Ascending aorta (tissue), 2 donors: Measurements from ENCODE around the gene RNF11. TPM values are rescaled to one million over a fixed set of nuclear protein-coding genes. Genes with fewer than 3 reads are reported as not detected.

Experiments used
- DNase-seq, 2 donors: peaks; one replicate each; pipeline ENCODE4 v3.0.0-alpha.2; 2019; ENCODE audit warnings: low spot score in 2 of 2
- H3K27ac ChIP-seq, 2 donors: fragments of 200-600 bp; sonication (generic); one replicate each; pipeline ENCODE4 v1.5.1; 2016 to 2017; ENCODE audit warnings: mild to moderate bottlenecking in 1 of 2
- H3K27me3 ChIP-seq: fragments of 200-600 bp; sonication (generic); one replicate; pipeline ENCODE4 v1.5.1; 2017
- H3K36me3 ChIP-seq, 2 donors: fragments of 200-600 bp; sonication (generic); one replicate each; pipeline ENCODE4 v1.5.1; 2016
- H3K4me1 ChIP-seq, 2 donors: fragments of 200-600 bp; sonication (generic); one replicate each; pipeline ENCODE4 v1.5.1; 2016 to 2017; ENCODE audit warnings: mild to moderate bottlenecking in 1 of 2
- H3K4me3 ChIP-seq, 2 donors: fragments of 200-600 bp; sonication (generic); one replicate each; pipeline ENCODE4 v1.5.1; 2016 to 2017; ENCODE audit warnings: mild to moderate bottlenecking in 1 of 2
- H3K9me3 ChIP-seq, 2 donors: fragments of 200-600 bp; sonication (generic); one replicate each; pipeline ENCODE4 v1.5.1; 2016
- CTCF ChIP-seq, 3 experiments: fragments of 200-600 bp in 2 of 3; fragments of 450-650 bp in 1 of 3; sonication (generic) in 2 of 3; IDR thresholded peaks; one replicate each; pipeline ENCODE4 v1.5.1; 2016 to 2019; ENCODE audit warnings: antibody characterized with exemption in 3 of 3, mild to moderate bottlenecking in 1 of 3, moderate library complexity in 1 of 3
- intact Hi-C: fragments of 100-400 bp; cut with DNase I; formaldehyde crosslinking; loops from one replicate; pipeline ENCODE4 v1.15.1; 2023
- total RNA-seq: library from RNA; depleted of rRNA; stranded (reverse); fragments of >200 nt; gene quantifications from one replicate; pipeline ENCODE4 v1.1.0, GENCODE V29; 2016

Gene RNF11
- total RNA-seq, 1 donor from 2014 or later = 56.9 TPM

- no peaks in the 10 kb centered on the region for H3K9me3 ChIP-seq
- peaks cover 0 to 3% of the 10 kb centered on the region in 2 donors for H3K4me1 ChIP-seq
- TF ChIP-seq CTCF (IDR thresholded peaks at IDR 0.05) = no peak
- no peak overlapping the region for H3K4me3 ChIP-seq
- no peak overlapping the region for H3K27ac ChIP-seq
- intact Hi-C loops = no loop called here
- no peak for DNase-seq
- no peaks in the 10 kb centered on the region for H3K27me3 ChIP-seq
- no peaks in the 10 kb centered on the region for H3K36me3 ChIP-seq
These were observed 69.3 kb downstream of the RNF11 start for GRCh38 chr1:51305371-51305823.

GRCh38 chr1:51306950-51307349 is 70.9 kb downstream of the RNF11 start:
- Histone ChIP-seq H3K4me3 (no peak overlapping the region), H3K9me3 (no peaks in the 10 kb centered on the region), H3K4me1 (peaks cover 0 to 3% of the 10 kb centered on the region in 2 donors), H3K27ac (no peak overlapping the region), H3K27me3 (no peaks in the 10 kb centered on the region), H3K36me3 (no peaks in the 10 kb centered on the region)
- TF ChIP-seq CTCF (IDR thresholded peaks at IDR 0.05) = no peak
- DNase-seq = no peak
- intact Hi-C loops = no loop called here

- no peaks in the 10 kb centered on the region for H3K9me3 ChIP-seq
- DNase-seq = no peak
- H3K27me3 ChIP-seq = no peaks in the 10 kb centered on the region
- intact Hi-C loops = no loop called here
- peaks cover 0 to under 1% of the 10 kb centered on the region in 2 donors for H3K4me1 ChIP-seq
- H3K36me3 ChIP-seq = no peaks in the 10 kb centered on the region
- H3K4me3 ChIP-seq = no peak overlapping the region
- TF ChIP-seq CTCF (IDR thresholded peaks at IDR 0.05) = no peak
- H3K27ac ChIP-seq = no peak overlapping the region
These were observed 72.6 kb downstream of the RNF11 start for GRCh38 chr1:51308636-51309035.

- Histone ChIP-seq H3K36me3 (no peaks in the 10 kb centered on the region), H3K27ac (no peak overlapping the region), H3K4me1 (peaks cover 2 to 3% of the 10 kb centered on the region in 2 donors), H3K4me3 (no peak overlapping the region), H3K9me3 (no peaks in the 10 kb centered on the region), H3K27me3 (no peaks in the 10 kb centered on the region)
- TF ChIP-seq CTCF (IDR thresholded peaks at IDR 0.05) = peak in 1 of 3 experiments; percentile 13
- intact Hi-C loops = no loop called here
- no peak for DNase-seq
These were observed 73.2 kb downstream of the RNF11 start for GRCh38 chr1:51309291-51309690.

DNA sequence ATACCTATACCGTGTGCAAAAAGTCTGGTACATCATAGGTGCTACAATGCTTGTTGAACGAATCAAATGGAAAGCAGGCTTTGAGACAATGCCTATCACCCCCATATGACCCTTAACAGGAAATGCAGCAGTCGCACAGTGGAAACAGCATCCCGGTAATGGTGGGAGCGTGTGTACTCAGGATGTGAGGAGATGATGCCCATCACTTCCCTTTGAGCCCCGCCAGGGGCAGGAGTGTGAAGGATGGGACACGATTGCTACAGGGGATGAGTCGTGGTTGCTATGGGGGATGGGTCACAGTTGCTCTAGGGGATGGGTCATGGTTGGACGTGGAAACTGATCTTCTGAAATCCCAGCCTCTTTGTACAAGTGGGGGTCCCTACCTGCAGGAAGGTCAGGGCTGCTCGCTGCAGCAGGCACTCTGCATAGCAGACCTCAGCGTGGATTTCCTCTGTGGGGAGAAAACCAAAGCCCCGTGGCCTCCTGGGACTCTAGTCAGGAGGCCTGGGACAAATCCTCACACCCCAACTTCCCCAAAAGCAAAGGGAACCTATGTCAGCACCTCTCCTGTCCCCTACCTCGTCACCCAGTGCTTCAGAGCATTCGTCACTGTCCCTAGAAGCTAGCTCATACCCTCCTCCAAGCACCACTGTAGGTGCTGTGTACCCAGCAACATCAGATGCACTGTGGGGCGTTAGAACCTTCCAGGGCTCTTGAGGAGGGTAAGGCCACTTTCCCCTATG is 75.0 kb downstream of the RNF11 start:
- intact Hi-C loops = no loop called here
- peaks cover 2 to 3% of the 10 kb centered on the region in 2 donors for H3K4me1 ChIP-seq
- no peak for TF ChIP-seq CTCF (IDR thresholded peaks at IDR 0.05)
- no peak overlapping the region for H3K4me3 ChIP-seq
- no peaks in the 10 kb centered on the region for H3K9me3 ChIP-seq
- H3K27me3 ChIP-seq = no peaks in the 10 kb centered on the region
- no peak overlapping the region for H3K27ac ChIP-seq
- no peak for DNase-seq
- no peaks in the 10 kb centered on the region for H3K36me3 ChIP-seq
